Measurements from ENCODE around the gene PDIK1L.

The PDIK1L gene

GRCh38 chr1:26153966-26154532 is 42.4 kb downstream of the PDIK1L start:
- no peak for DNase-seq (ENCODE audit: low read depth in 4 of 4, low spot score in 1 of 4)

- no peak for DNase-seq (ENCODE audit: low read depth in 4 of 4, low spot score in 1 of 4)
Observed at GRCh38 chr1:26154750-26155149, 43.1 kb downstream of the PDIK1L start.

GRCh38 chr1:26155370-26156284 is 44.0 kb downstream of the PDIK1L start:
- no peak for DNase-seq (ENCODE audit: low read depth in 4 of 4, low spot score in 1 of 4)

GRCh38 chr1:26156285-26157038 is 44.8 kb downstream of the PDIK1L start:
- no peak for DNase-seq (ENCODE audit: low read depth in 4 of 4, low spot score in 1 of 4)

GRCh38 chr1:26158271-26158907 is 46.8 kb downstream of the PDIK1L start:
- no peak for DNase-seq (ENCODE audit: low read depth in 4 of 4, low spot score in 1 of 4)

- no peak for DNase-seq (ENCODE audit: low read depth in 4 of 4, low spot score in 1 of 4)
Observed at GRCh38 chr1:26158908-26159742, 47.5 kb downstream of the PDIK1L start, which contains the start of gene FAM110D. Gene FAM110D, plus strand, starts transcription at chr1:26159079. Its CDS starts 2,213 bp downstream, at chr1:26161292.

GRCh38 chr1:26159743-26160039 is 48.1 kb downstream of the PDIK1L start:
- no peak for DNase-seq (ENCODE audit: low read depth in 4 of 4, low spot score in 1 of 4)

GRCh38 chr1:26160527-26161414 is 49.1 kb downstream of the PDIK1L start:
- no peak for DNase-seq (ENCODE audit: low read depth in 4 of 4, low spot score in 1 of 4)

GRCh38 chr1:26161415-26162219 is 50.0 kb downstream of the PDIK1L start:
- DNase-seq (ENCODE audit: low read depth in 4 of 4, low spot score in 1 of 4), result peak; percentile 21 to 42 (median 26)

GRCh38 chr1:26162220-26162709 is 50.6 kb downstream of the PDIK1L start:
- no peak for DNase-seq (ENCODE audit: low read depth in 4 of 4, low spot score in 1 of 4)

- no peak for DNase-seq (ENCODE audit: low read depth in 4 of 4, low spot score in 1 of 4)
Observed at GRCh38 chr1:26163684-26164035, 52.0 kb downstream of the PDIK1L start.

GRCh38 chr1:26164036-26164860 is 52.6 kb downstream of the PDIK1L start:
- peak; percentile 33 to 47 (median 35) for DNase-seq (ENCODE audit: low read depth in 4 of 4, low spot score in 1 of 4)

- no peak for DNase-seq (ENCODE audit: low read depth in 4 of 4, low spot score in 1 of 4)
Observed at GRCh38 chr1:26164861-26165842, 53.5 kb downstream of the PDIK1L start.

GRCh38 chr1:26166719-26167281 is 55.2 kb downstream of the PDIK1L start:
- DNase-seq (ENCODE audit: low read depth in 4 of 4, low spot score in 1 of 4), result no peak

GRCh38 chr1:26168410-26169197 is 57.0 kb downstream of the PDIK1L start, which contains the start of gene C1orf232:
Gene C1orf232, minus strand, starts transcription at chr1:26168963. Its CDS starts 464 bp downstream, at chr1:26168499.
- DNase-seq (ENCODE audit: low read depth in 4 of 4, low spot score in 1 of 4), result no peak

Measured in stimulated activated CD4-positive, alpha-beta T cell treated with anti-CD3 and anti-CD28 coated beads, Interleukin-1b, Interleukin-23, amount 100 ng/mL, for 24 hours (primary cell).